ENCODE results near the gene ZNF366.

Gene ZNF366

GRCh38 chr5:72508241-72509170, 1.3 kb upstream of the ZNF366 start:
- H3K27ac ChIP-seq (ENCODE audit: low read length): no peak overlapping the region
- no peak for DNase-seq (ENCODE audit: low read depth, low spot score)
- H3K4me1 ChIP-seq (ENCODE audit: control insufficient read depth, insufficient read depth, low read length): no peaks in the 10 kb centered on the region

DNA sequence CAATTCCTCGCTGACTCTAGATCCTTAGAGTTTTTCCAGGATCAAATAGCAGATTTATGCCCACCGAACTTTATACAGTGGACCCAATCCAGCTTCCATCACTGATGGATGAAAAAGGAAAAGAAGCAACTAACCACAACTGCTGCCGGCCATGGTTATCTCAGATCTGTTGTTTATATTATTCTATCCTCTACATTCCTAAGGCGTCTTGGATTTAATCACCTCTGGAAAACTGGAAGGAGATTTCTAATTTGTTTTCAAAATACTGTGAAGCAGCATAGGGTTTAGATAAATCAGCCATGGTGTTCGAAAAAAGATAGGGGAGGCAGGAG, 663 bp upstream of the ZNF366 start:
- no peak overlapping the region for H3K4me3 ChIP-seq (ENCODE audit: low read length)
- no CpG with 5 or more reads among the region's 5 CpGs for WGBS (ENCODE audit: insufficient coverage, insufficient read length)
- no peak for DNase-seq (ENCODE audit: low read depth, low spot score)
- H3K27ac ChIP-seq (ENCODE audit: low read length): no peak overlapping the region
- H3K27me3 ChIP-seq (ENCODE audit: control insufficient read depth, insufficient read depth, low read length): no peaks in the 10 kb centered on the region
- no peaks in the 10 kb centered on the region for H3K9me3 ChIP-seq (ENCODE audit: control insufficient read depth, insufficient read depth, low read length)
- H3K4me1 ChIP-seq (ENCODE audit: control insufficient read depth, insufficient read depth, low read length): no peaks in the 10 kb centered on the region
- no peaks in the 10 kb centered on the region for H3K36me3 ChIP-seq (ENCODE audit: control insufficient read depth, insufficient read depth, low read length)

More at GRCh38 chr5:72508241-72509170, 1.3 kb upstream of the ZNF366 start:
- whole genome bisulfite sequencing (ENCODE audit: insufficient coverage, insufficient read length): no CpG with 5 or more reads among the region's 8 CpGs
- no peaks in the 10 kb centered on the region for H3K27me3 ChIP-seq (ENCODE audit: control insufficient read depth, insufficient read depth, low read length)
- H3K9me3 ChIP-seq (ENCODE audit: control insufficient read depth, insufficient read depth, low read length): no peaks in the 10 kb centered on the region
- no peaks in the 10 kb centered on the region for H3K36me3 ChIP-seq (ENCODE audit: control insufficient read depth, insufficient read depth, low read length)
- no peak overlapping the region for H3K4me3 ChIP-seq (ENCODE audit: low read length)

DNA sequence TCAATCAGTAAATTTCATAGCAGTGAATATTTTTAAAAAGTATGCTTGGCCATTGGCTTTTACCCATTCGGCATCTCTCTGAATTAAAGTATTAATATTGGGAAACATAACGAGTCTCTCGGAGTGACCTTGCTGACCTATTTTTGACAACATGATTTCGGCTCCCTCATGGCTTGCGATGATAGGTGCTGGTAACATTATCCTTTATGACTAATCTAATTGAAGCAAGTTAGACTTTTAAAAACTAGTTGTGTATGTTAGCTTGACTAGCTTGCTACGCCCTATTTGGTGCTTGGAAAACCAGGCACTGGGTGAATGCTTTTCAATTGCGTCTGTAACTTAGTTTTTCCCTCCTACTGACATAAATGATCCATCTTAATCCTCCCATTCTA, 1.1 kb downstream of the ZNF366 start:
- no CpG with 5 or more reads among the region's 7 CpGs for whole genome bisulfite sequencing (ENCODE audit: insufficient coverage, insufficient read length)
- no peaks in the 10 kb centered on the region for H3K9me3 ChIP-seq (ENCODE audit: control insufficient read depth, insufficient read depth, low read length)
- H3K27me3 ChIP-seq (ENCODE audit: control insufficient read depth, insufficient read depth, low read length): no peaks in the 10 kb centered on the region
- no peak for DNase-seq (ENCODE audit: low read depth, low spot score)
- H3K4me3 ChIP-seq (ENCODE audit: low read length): no peak overlapping the region
- H3K36me3 ChIP-seq (ENCODE audit: control insufficient read depth, insufficient read depth, low read length): no peaks in the 10 kb centered on the region
- H3K27ac ChIP-seq (ENCODE audit: low read length): no peak overlapping the region
- H3K4me1 ChIP-seq (ENCODE audit: control insufficient read depth, insufficient read depth, low read length): no peaks in the 10 kb centered on the region

GRCh38 chr5:72505539-72506157, 1.6 kb downstream of the ZNF366 start:
- Histone ChIP-seq H3K4me3 (ENCODE audit: low read length) (no peak overlapping the region), H3K4me1 (ENCODE audit: control insufficient read depth, insufficient read depth, low read length) (no peaks in the 10 kb centered on the region), H3K9me3 (ENCODE audit: control insufficient read depth, insufficient read depth, low read length) (no peaks in the 10 kb centered on the region), H3K36me3 (ENCODE audit: control insufficient read depth, insufficient read depth, low read length) (no peaks in the 10 kb centered on the region), H3K27ac (ENCODE audit: low read length) (no peak overlapping the region), H3K27me3 (ENCODE audit: control insufficient read depth, insufficient read depth, low read length) (no peaks in the 10 kb centered on the region)
- no CpG with 5 or more reads among the region's 7 CpGs for WGBS (ENCODE audit: insufficient coverage, insufficient read length)
- no peak for DNase-seq (ENCODE audit: low read depth, low spot score)

DNA sequence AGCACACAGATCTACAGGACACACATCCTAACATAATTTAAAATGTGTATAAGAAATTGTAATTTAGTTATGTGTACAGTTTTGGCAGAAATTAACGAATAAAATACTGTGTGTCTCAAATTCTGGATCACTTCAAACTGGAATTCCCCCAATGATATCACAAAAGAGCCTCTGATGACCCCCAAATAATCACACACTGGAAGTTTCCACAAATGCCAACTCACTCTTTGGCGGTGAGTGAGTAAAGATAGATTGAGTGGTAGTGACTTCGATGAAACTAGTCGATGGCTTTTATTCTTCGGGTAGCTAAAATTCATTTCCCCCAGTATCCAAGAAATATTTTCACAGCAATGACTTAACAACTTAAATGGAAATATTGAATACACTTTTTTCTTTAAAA, 2.2 kb downstream of the ZNF366 start:
- no peaks in the 10 kb centered on the region for H3K27me3 ChIP-seq (ENCODE audit: control insufficient read depth, insufficient read depth, low read length)
- H3K4me3 ChIP-seq (ENCODE audit: low read length): no peak overlapping the region
- WGBS (ENCODE audit: insufficient coverage, insufficient read length): no CpG with 5 or more reads among the region's 5 CpGs
- no peaks in the 10 kb centered on the region for H3K4me1 ChIP-seq (ENCODE audit: control insufficient read depth, insufficient read depth, low read length)
- DNase-seq (ENCODE audit: low read depth, low spot score): no peak
- H3K27ac ChIP-seq (ENCODE audit: low read length): no peak overlapping the region
- no peaks in the 10 kb centered on the region for H3K9me3 ChIP-seq (ENCODE audit: control insufficient read depth, insufficient read depth, low read length)
- no peaks in the 10 kb centered on the region for H3K36me3 ChIP-seq (ENCODE audit: control insufficient read depth, insufficient read depth, low read length)

DNA sequence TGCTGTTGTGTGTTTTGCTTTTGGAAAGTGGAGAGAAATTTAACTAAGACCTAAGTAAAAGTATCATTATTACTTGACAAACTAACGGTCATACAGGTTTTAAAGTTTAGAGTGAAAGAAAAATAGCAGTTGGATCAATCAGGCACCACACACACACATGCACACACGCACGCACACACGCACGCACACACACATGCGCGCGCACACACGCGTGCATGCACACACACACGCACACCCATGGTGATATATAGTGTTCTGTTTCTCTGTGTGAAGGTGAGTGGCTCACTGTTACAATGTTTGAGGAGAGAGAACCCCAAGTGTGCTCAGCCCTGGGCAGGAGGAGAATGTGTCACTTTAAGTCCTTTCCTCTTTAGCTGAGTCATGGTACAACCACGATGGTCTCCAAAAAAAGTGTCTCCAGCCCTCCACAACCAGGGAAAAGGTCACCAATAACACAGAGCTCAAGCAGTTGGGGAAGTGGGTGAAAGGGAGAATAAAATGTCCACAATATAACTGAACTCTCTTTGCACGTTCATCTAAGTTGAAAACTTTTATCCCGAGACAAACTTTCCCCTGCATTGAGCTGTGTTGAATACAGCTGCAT, 3.2 kb downstream of the ZNF366 start:
- Histone ChIP-seq H3K9me3 (ENCODE audit: control insufficient read depth, insufficient read depth, low read length) (no peaks in the 10 kb centered on the region), H3K27ac (ENCODE audit: low read length) (no peak overlapping the region), H3K27me3 (ENCODE audit: control insufficient read depth, insufficient read depth, low read length) (no peaks in the 10 kb centered on the region), H3K4me1 (ENCODE audit: control insufficient read depth, insufficient read depth, low read length) (no peaks in the 10 kb centered on the region), H3K4me3 (ENCODE audit: low read length) (no peak overlapping the region), H3K36me3 (ENCODE audit: control insufficient read depth, insufficient read depth, low read length) (no peaks in the 10 kb centered on the region)
- no CpG with 5 or more reads among the region's 14 CpGs for WGBS (ENCODE audit: insufficient coverage, insufficient read length)
- no peak for DNase-seq (ENCODE audit: low read depth, low spot score)

DNA sequence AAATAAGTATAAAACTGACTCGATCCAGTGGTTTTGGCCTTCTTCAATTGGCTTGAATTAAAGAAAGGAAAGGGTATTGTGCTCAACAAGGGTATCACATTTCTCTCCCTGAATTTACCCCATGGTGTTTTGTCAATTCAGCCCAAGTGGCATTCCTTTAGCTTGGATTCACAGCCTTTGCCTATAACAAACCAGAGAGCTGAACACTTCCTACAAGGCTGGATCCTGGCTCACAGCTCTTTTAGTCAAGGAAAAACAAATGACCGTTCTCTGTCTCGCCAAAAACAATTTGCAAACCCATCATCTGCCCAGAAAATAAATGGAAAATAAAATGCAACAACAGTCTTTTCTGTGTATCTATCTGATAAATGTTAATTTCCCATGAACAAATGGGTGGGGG, 5.7 kb downstream of the ZNF366 start:
- H3K4me3 ChIP-seq (ENCODE audit: low read length): no peak overlapping the region
- H3K27ac ChIP-seq (ENCODE audit: low read length): no peak overlapping the region
- no CpG with 5 or more reads among the region's 3 CpGs for WGBS (ENCODE audit: insufficient coverage, insufficient read length)
- H3K4me1 ChIP-seq (ENCODE audit: control insufficient read depth, insufficient read depth, low read length): no peaks in the 10 kb centered on the region
- peak; percentile 37 for DNase-seq (ENCODE audit: low read depth, low spot score)
- H3K9me3 ChIP-seq (ENCODE audit: control insufficient read depth, insufficient read depth, low read length): no peaks in the 10 kb centered on the region
- H3K36me3 ChIP-seq (ENCODE audit: control insufficient read depth, insufficient read depth, low read length): no peaks in the 10 kb centered on the region
- H3K27me3 ChIP-seq (ENCODE audit: control insufficient read depth, insufficient read depth, low read length): no peaks in the 10 kb centered on the region

DNA sequence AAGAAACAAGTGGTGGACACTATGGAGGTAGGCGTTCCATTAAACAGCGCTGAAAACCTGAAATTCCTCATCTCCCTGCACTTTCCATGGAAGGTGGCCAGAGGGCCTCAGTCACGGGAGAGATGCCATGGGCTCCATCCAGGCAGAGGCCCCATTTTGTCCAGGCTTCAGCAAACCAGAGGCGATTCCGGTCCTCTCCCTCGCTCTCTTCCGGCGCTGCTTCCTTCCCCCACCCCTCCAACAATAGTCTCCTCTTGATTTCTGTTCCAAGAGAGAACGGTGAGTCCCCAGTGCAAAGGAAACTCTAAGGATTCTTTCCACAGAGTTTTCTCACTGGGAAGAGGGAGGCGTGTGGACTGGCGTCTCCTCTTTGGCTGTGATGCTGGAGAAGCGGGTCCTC, 7.5 kb downstream of the ZNF366 start:
- Histone ChIP-seq H3K4me1 (ENCODE audit: control insufficient read depth, insufficient read depth, low read length) (no peaks in the 10 kb centered on the region), H3K27me3 (ENCODE audit: control insufficient read depth, insufficient read depth, low read length) (no peaks in the 10 kb centered on the region), H3K4me3 (ENCODE audit: low read length) (no peak overlapping the region), H3K36me3 (ENCODE audit: control insufficient read depth, insufficient read depth, low read length) (no peaks in the 10 kb centered on the region), H3K9me3 (ENCODE audit: control insufficient read depth, insufficient read depth, low read length) (no peaks in the 10 kb centered on the region), H3K27ac (ENCODE audit: low read length) (no peak overlapping the region)
- no CpG with 5 or more reads among the region's 12 CpGs for WGBS (ENCODE audit: insufficient coverage, insufficient read length)
- no peak for DNase-seq (ENCODE audit: low read depth, low spot score)

GRCh38 chr5:72499090-72499489, 8.1 kb downstream of the ZNF366 start:
- no peak overlapping the region for H3K27ac ChIP-seq (ENCODE audit: low read length)
- H3K27me3 ChIP-seq (ENCODE audit: control insufficient read depth, insufficient read depth, low read length): no peaks in the 10 kb centered on the region
- WGBS (ENCODE audit: insufficient coverage, insufficient read length): no CpG with 5 or more reads among the region's 2 CpGs
- no peak overlapping the region for H3K4me3 ChIP-seq (ENCODE audit: low read length)
- no peaks in the 10 kb centered on the region for H3K9me3 ChIP-seq (ENCODE audit: control insufficient read depth, insufficient read depth, low read length)
- H3K4me1 ChIP-seq (ENCODE audit: control insufficient read depth, insufficient read depth, low read length): no peaks in the 10 kb centered on the region
- no peak for DNase-seq (ENCODE audit: low read depth, low spot score)
- no peaks in the 10 kb centered on the region for H3K36me3 ChIP-seq (ENCODE audit: control insufficient read depth, insufficient read depth, low read length)

DNA sequence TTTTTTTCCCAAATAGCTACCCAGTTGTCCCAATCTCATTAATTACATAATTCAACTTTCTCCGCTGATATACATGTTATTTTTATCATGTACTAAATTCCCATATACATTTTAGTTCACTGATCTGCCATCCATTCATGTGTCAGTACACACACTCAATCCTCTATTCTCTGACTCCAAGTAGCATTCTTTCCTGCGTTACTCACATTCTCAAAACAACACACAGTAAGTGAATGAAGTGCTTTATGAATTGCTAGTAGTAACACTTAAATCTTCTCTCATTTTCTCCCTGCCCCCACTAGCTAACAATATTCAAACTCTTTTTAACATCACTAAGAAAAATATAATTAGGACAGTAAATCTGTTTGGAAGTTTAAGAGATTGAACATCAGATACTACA, 8.9 kb downstream of the ZNF366 start:
- Histone ChIP-seq H3K4me3 (ENCODE audit: low read length) (no peak overlapping the region), H3K27ac (ENCODE audit: low read length) (no peak overlapping the region), H3K36me3 (ENCODE audit: control insufficient read depth, insufficient read depth, low read length) (no peaks in the 10 kb centered on the region), H3K9me3 (ENCODE audit: control insufficient read depth, insufficient read depth, low read length) (no peaks in the 10 kb centered on the region), H3K27me3 (ENCODE audit: control insufficient read depth, insufficient read depth, low read length) (no peaks in the 10 kb centered on the region), H3K4me1 (ENCODE audit: control insufficient read depth, insufficient read depth, low read length) (no peaks in the 10 kb centered on the region)
- DNase-seq (ENCODE audit: low read depth, low spot score): no peak
- no CpG with 5 or more reads among the region's 2 CpGs for WGBS (ENCODE audit: insufficient coverage, insufficient read length)
